ENCODE data around the gene MCM3. TPM values are rescaled to one million over a fixed set of nuclear protein-coding genes. Genes with fewer than 3 reads are reported as not detected.
A peak's percentile ranks its signal among the peaks of the same experiment; 100 is the strongest.

Gene MCM3
- total and polyA plus RNA-seq, 2 donors (not counting 1 experiment from before 2014, with no cell fraction given) = 34.3 to 58.5 TPM

GRCh38 chr6:52284131-52284459 lies 447 bp downstream of the MCM3 start:
- H3K4me1 Mint-ChIP-seq = peaks cover 22% of the 10 kb centered on the region
- H3K27me3 ChIP-seq (replicated peaks in 1 of 4; ENCODE audit: control extremely low read depth in 1 of 4, control insufficient read depth in 3 of 4, insufficient read depth in 4 of 4, low read length in 3 of 4) = no peaks in the 10 kb centered on the region
- H3K4me3 Mint-ChIP-seq = no peak overlapping the region
- intact Hi-C loops (cut with micrococcal nuclease) = loop anchor here (1.0 to 10.0 kb wide), 10 partner anchors 12 to 1261 kb away; partner anchors contain the start of genes EFHC1, FBXO9, GCLC and GSTA4
- H3K9ac ChIP-seq (ENCODE audit: low read length) = peak overlapping the region; percentile 81
- peak overlapping the region; percentile 45 to 83 (median 80) for H3K4me3 ChIP-seq (ENCODE audit: control extremely low read depth in 1 of 5, extremely low read depth in 1 of 5, insufficient read depth in 1 of 5, low read depth in 2 of 5, low read length in 4 of 5)
- H3K9me3 Mint-ChIP-seq (ENCODE audit: insufficient read depth) = no peaks in the 10 kb centered on the region
- H3K4me1 ChIP-seq (ENCODE audit: control insufficient read depth in 2 of 2, insufficient read depth in 2 of 2, low read length in 2 of 2) = peaks cover 15 to 19% of the 10 kb centered on the region in 2 donors
- ChIA-PET POLR2A (interaction anchor here (0.9 to 1.7 kb wide), 5 partner anchors 11 to 118 kb away, joined by 3 to 14 read pairs (median 4); partner anchors contain the start of gene PAQR8), CTCF (interaction anchor here (1.0 to 7.5 kb wide), 13 partner anchors 9 to 379 kb away, joined by 3 to 174 read pairs (median 7); partner anchors contain the start of genes EFHC1, PAQR8 and TRAM2)
- peaks cover 0 to 37% of the 10 kb centered on the region in 2 experiments for H3K36me3 ChIP-seq (replicated peaks in 1 of 2; ENCODE audit: control extremely low read depth in 1 of 2, control insufficient read depth in 1 of 2, extremely low read depth in 1 of 2, insufficient read depth in 2 of 2, low read length in 1 of 2)
- peak overlapping the region; percentile 83 for H3K4me2 ChIP-seq (replicated peaks; ENCODE audit: low read depth, low read length, poor library complexity, severe bottlenecking)
- peak overlapping the region in 1 of 2 donors; percentile 79 for H3K27ac ChIP-seq (ENCODE audit: low read length in 2 of 2)
- WGBS (ENCODE audit: insufficient coverage) = 0% methylated on average over 12 of the region's 14 CpGs
- H3K9me3 ChIP-seq (ENCODE audit: control extremely low read depth in 1 of 3, control insufficient read depth in 2 of 3, insufficient read depth in 1 of 3, low read length in 2 of 3) = no peaks in the 10 kb centered on the region
- no peaks in the 10 kb centered on the region for H3K27me3 Mint-ChIP-seq
- H2AFZ ChIP-seq (ENCODE audit: insufficient read depth, low read depth, low read length, poor library complexity, severe bottlenecking) = peak overlapping the region; percentile 93
- no peak for DNase-seq
- no peak for ATAC-seq (ENCODE audit: low read depth)
- H4K20me1 ChIP-seq (ENCODE audit: control insufficient read depth, insufficient read depth, low read length, poor library complexity, severe bottlenecking) = peaks cover 6% of the 10 kb centered on the region
- H3K27ac Mint-ChIP-seq = no peak overlapping the region
- H3K79me2 ChIP-seq (ENCODE audit: control insufficient read depth, insufficient read depth, low read length) = peaks cover 32% of the 10 kb centered on the region
- no peak for TF ChIP-seq CTCF (IDR thresholded peaks at IDR 0.05)
- no peak for TF ChIP-seq EZH2 (IDR thresholded peaks at IDR 0.05; ENCODE audit: borderline replicate concordance, insufficient read depth, low read depth, low read length, poor library complexity, severe bottlenecking)

DNA sequence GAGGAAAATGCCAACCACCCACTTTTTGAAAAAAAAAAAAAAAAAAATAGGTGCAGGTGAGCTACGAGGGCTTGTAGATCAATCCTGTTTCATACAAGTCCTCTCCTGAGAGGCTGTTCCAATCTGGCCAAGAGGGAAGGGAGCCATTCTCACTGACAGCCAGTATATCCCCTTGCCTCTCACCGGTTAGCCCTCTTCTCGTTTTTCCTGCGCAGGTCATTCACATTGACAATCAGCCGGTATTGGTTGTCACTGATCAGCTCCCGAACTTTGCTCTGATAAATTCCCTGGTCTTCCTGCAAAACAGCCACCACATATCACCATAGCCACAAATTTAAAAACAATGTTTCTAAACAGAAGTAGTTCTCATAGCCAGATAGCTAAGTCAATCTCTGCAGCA lies 1.4 kb downstream of the MCM3 start:
- Histone ChIP-seq H3K9me3 (ENCODE audit: control extremely low read depth in 1 of 3, control insufficient read depth in 2 of 3, insufficient read depth in 1 of 3, low read length in 2 of 3) (no peaks in the 10 kb centered on the region), H2AFZ (ENCODE audit: insufficient read depth, low read depth, low read length, poor library complexity, severe bottlenecking) (no peak overlapping the region), H3K27ac (ENCODE audit: low read length in 2 of 2) (no peak overlapping the region), H3K79me2 (ENCODE audit: control insufficient read depth, insufficient read depth, low read length) (peaks cover 38% of the 10 kb centered on the region), H4K20me1 (ENCODE audit: control insufficient read depth, insufficient read depth, low read length, poor library complexity, severe bottlenecking) (peaks cover 6% of the 10 kb centered on the region), H3K4me3 (ENCODE audit: control extremely low read depth in 1 of 5, extremely low read depth in 1 of 5, insufficient read depth in 1 of 5, low read depth in 2 of 5, low read length in 4 of 5) (no peak overlapping the region), H3K4me1 (ENCODE audit: control insufficient read depth in 2 of 2, insufficient read depth in 2 of 2, low read length in 2 of 2) (peaks cover 15 to 19% of the 10 kb centered on the region in 2 donors), H3K9ac (ENCODE audit: low read length) (no peak overlapping the region), H3K4me2 (replicated peaks; ENCODE audit: low read depth, low read length, poor library complexity, severe bottlenecking) (peak overlapping the region; percentile 83), H3K36me3 (replicated peaks in 1 of 2; ENCODE audit: control extremely low read depth in 1 of 2, control insufficient read depth in 1 of 2, extremely low read depth in 1 of 2, insufficient read depth in 2 of 2, low read length in 1 of 2) (peaks cover 0 to 46% of the 10 kb centered on the region in 2 experiments), H3K27me3 (replicated peaks in 1 of 4; ENCODE audit: control extremely low read depth in 1 of 4, control insufficient read depth in 3 of 4, insufficient read depth in 4 of 4, low read length in 3 of 4) (no peaks in the 10 kb centered on the region)
- POLR2A ChIA-PET = interaction anchor here (1.2 kb wide), 1 partner anchor 21 kb away, joined by 4 read pairs; no protein-coding TSS in a partner anchor
- H3K4me3 Mint-ChIP-seq = peak overlapping the region; percentile 72
- H3K27ac Mint-ChIP-seq = no peak overlapping the region
- H3K27me3 Mint-ChIP-seq = no peaks in the 10 kb centered on the region
- no peaks in the 10 kb centered on the region for H3K9me3 Mint-ChIP-seq (ENCODE audit: insufficient read depth)
- no peak for ATAC-seq (ENCODE audit: low read depth)
- CTCF ChIA-PET = interaction anchor here (0.6 to 7.5 kb wide), 8 partner anchors 16 to 1211 kb away, joined by 3 to 174 read pairs (median 26); partner anchors contain the start of genes EFHC1 and PAQR8
- intact Hi-C loops (cut with micrococcal nuclease) = loop anchor here (10.0 kb wide), 1 partner anchor 1262 kb away; the partner anchor contains the start of gene GCLC
- 70% methylated on average over 6 of the region's 6 CpGs for WGBS (ENCODE audit: insufficient coverage)
- H3K4me1 Mint-ChIP-seq = peaks cover 22% of the 10 kb centered on the region
- TF ChIP-seq EZH2 (IDR thresholded peaks at IDR 0.05; ENCODE audit: borderline replicate concordance, insufficient read depth, low read depth, low read length, poor library complexity, severe bottlenecking) (no peak), CTCF (IDR thresholded peaks at IDR 0.05) (no peak)
- DNase-seq = no peak
